Keratinocyte (primary cell): Measurements from ENCODE around the gene KDM1B. TPM values are rescaled to one million over a fixed set of nuclear protein-coding genes. Genes with fewer than 3 reads are reported as not detected.

Experiments used
- DNase-seq: peaks from one replicate; pipeline ENCODE4 v3.0.0-alpha.2; 2011; ENCODE audit warnings: low read depth, missing footprints, low spot score
- FAIRE-seq: peaks from 2 replicates; lab custom pipeline; 2011; peaks lifted over from hg19 to GRCh38; lab: Jason Lieb, UNC
- H2AFZ ChIP-seq: 2 replicates; pipeline ENCODE4 v1.6.0; 2012; ENCODE audit warnings: low read length, control low read depth, inconsistent platforms; ENCODE audit not compliant: control insufficient read depth
- H3K27ac ChIP-seq: 2 replicates; pipeline ENCODE4 v1.5.1; 2011; ENCODE audit warnings: low read length; ENCODE audit not compliant: control insufficient read depth, insufficient read depth
- H3K27me3 ChIP-seq: 3 replicates; pipeline ENCODE4 v1.6.0; 2011; ENCODE audit warnings: low read length; ENCODE audit not compliant: control insufficient read depth, insufficient read depth; ENCODE audit errors: extremely low read depth
- H3K36me3 ChIP-seq, 2 experiments: 2 replicates in 1 of 2; 3 replicates in 1 of 2; pipeline ENCODE4 v1.5.1; 2011; ENCODE audit warnings: low read length in 2 of 2, mild to moderate bottlenecking in 1 of 2; ENCODE audit not compliant: control insufficient read depth in 2 of 2, insufficient read depth in 2 of 2; ENCODE audit errors: extremely low read depth in 1 of 2
- H3K4me1 ChIP-seq: 3 replicates; pipeline ENCODE4 v1.5.1; 2011; ENCODE audit warnings: low read length; ENCODE audit not compliant: control insufficient read depth, insufficient read depth; ENCODE audit errors: extremely low read depth
- H3K4me2 ChIP-seq: 3 replicates; pipeline ENCODE4 v1.6.0; 2011; ENCODE audit warnings: low read depth, low read length; ENCODE audit not compliant: control insufficient read depth, insufficient read depth; ENCODE audit errors: extremely low read depth
- H3K4me3 ChIP-seq, 3 experiments: fragments of 200-600 bp in 1 of 3; sonication (generic) in 1 of 3; 2 replicates in 2 of 3; 3 replicates in 1 of 3; pipeline ENCODE4 v1.5.1; 2011 to 2016; ENCODE audit warnings: low read length in 3 of 3, mild to moderate bottlenecking in 3 of 3, control low read depth in 2 of 3, inconsistent platforms in 1 of 3, low read depth in 1 of 3, mixed read lengths in 1 of 3, mixed run types in 1 of 3, moderate library complexity in 1 of 3; ENCODE audit not compliant: control insufficient read depth in 2 of 3, insufficient read depth in 2 of 3; ENCODE audit errors: extremely low read depth in 1 of 3
- H3K79me2 ChIP-seq: 2 replicates; pipeline ENCODE4 v1.6.0; 2012; ENCODE audit warnings: low read length; ENCODE audit not compliant: control insufficient read depth, insufficient read depth
- H3K9ac ChIP-seq: 3 replicates; pipeline ENCODE4 v1.6.0; 2011; ENCODE audit warnings: low read length; ENCODE audit not compliant: control insufficient read depth, insufficient read depth; ENCODE audit errors: extremely low read depth
- H3K9me1 ChIP-seq: 3 replicates; pipeline ENCODE4 v1.6.0; 2011; ENCODE audit warnings: low read length; ENCODE audit not compliant: control insufficient read depth, insufficient read depth; ENCODE audit errors: extremely low read depth
- H3K9me3 ChIP-seq: 2 replicates; pipeline ENCODE4 v1.5.1; 2012; ENCODE audit warnings: low read depth, low read length; ENCODE audit not compliant: control insufficient read depth
- H4K20me1 ChIP-seq: 3 replicates; pipeline ENCODE4 v1.6.0; 2011; ENCODE audit warnings: low read length; ENCODE audit not compliant: control insufficient read depth, insufficient read depth; ENCODE audit errors: extremely low read depth
- EZH2 ChIP-seq: IDR thresholded peaks from one replicate; pipeline ENCODE4 v1.6.1; 2012; ENCODE audit warnings: inconsistent platforms, mild to moderate bottlenecking, low read length, moderate library complexity
- dilution Hi-C: fragments of 300-500 bp; cut with MboI; formaldehyde crosslinking; loops from one replicate; pipeline ENCODE4 v1.7.0; 2020; ENCODE audit warnings: low sequenced_read_pairs; ENCODE audit not compliant: extremely low pct_ligation_motif_present
- polyA plus RNA-seq, 5 experiments: library from polyadenylated mRNA; depleted of rRNA in 3 of 5; stranded (reverse) in 3 of 5; stranded (forward) in 1 of 5; unstranded in 1 of 5; fragments of >200 nt; gene quantifications; 1 replicate in 1 of 5; 2 replicates in 3 of 5; 3 replicates in 1 of 5; pipeline versions ENCODE4 v1.2.1 to v1.2.3, GENCODE V29; 2011 to 2012; ENCODE audit warnings: missing spikeins in 2 of 5, low read depth in 1 of 5, low replicate concordance in 1 of 5
- TF ChIP-seq, protein P1 (sequence below), 3 experiments: IDR thresholded peaks in 1 of 3; conservative IDR thresholded peaks in 1 of 3; optimal IDR thresholded peaks in 1 of 3; 2 replicates in 2 of 3; 3 replicates in 1 of 3; pipeline versions ENCODE3 to v1.5.1; 2011; ENCODE audit warnings: low read length in 3 of 3, mild to moderate bottlenecking in 3 of 3, moderate library complexity in 2 of 3, control low read depth in 1 of 3, inconsistent platforms in 1 of 3; ENCODE audit not compliant: insufficient read depth in 2 of 3; ENCODE audit errors: extremely low read depth in 1 of 3

KDM1B gene
- polyA plus RNA-seq, 1 donor (not counting 4 experiments of a cell fraction or from before 2014, with no cell fraction given): 32.7 TPM

DNA sequence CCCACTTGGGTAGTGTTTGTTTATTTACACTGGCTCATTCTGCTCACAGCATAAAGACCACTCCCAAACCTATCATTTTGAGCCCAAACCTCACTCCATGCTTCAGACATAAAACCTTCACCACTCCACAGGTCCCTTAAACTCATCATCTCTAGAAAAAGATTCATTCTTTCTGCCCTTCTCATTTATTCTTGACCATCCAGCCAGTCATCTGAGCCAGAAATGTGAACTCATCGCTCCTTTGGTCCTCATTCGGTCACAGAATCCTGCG lies 12.7 kb upstream of the KDM1B start:
- H3K9ac ChIP-seq: no peak overlapping the region
- H3K4me3 ChIP-seq: no peak overlapping the region
- peaks cover 21% of the 10 kb centered on the region in 2 experiments for H3K36me3 ChIP-seq
- H3K9me3 ChIP-seq: no peaks in the 10 kb centered on the region
- dilution Hi-C loops: no loop called here
- no peaks in the 10 kb centered on the region for H4K20me1 ChIP-seq
- TF ChIP-seq, protein P1, sequence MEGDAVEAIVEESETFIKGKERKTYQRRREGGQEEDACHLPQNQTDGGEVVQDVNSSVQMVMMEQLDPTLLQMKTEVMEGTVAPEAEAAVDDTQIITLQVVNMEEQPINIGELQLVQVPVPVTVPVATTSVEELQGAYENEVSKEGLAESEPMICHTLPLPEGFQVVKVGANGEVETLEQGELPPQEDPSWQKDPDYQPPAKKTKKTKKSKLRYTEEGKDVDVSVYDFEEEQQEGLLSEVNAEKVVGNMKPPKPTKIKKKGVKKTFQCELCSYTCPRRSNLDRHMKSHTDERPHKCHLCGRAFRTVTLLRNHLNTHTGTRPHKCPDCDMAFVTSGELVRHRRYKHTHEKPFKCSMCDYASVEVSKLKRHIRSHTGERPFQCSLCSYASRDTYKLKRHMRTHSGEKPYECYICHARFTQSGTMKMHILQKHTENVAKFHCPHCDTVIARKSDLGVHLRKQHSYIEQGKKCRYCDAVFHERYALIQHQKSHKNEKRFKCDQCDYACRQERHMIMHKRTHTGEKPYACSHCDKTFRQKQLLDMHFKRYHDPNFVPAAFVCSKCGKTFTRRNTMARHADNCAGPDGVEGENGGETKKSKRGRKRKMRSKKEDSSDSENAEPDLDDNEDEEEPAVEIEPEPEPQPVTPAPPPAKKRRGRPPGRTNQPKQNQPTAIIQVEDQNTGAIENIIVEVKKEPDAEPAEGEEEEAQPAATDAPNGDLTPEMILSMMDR (optimal IDR thresholded peaks at IDR 0.05 in 1 of 3, IDR thresholded peaks at IDR 0.05 in 1 of 3, conservative IDR thresholded peaks at IDR 0.05 in 1 of 3; ENCODE audit: extremely low read depth in 1 of 3, insufficient read depth in 2 of 3, low read length in 3 of 3): no peak
- no peak for TF ChIP-seq EZH2
- no peak overlapping the region for H2AFZ ChIP-seq
- no peak for FAIRE-seq
- no peak overlapping the region for H3K4me2 ChIP-seq
- H3K27me3 ChIP-seq: no peaks in the 10 kb centered on the region
- no peaks in the 10 kb centered on the region for H3K79me2 ChIP-seq
- no peak for DNase-seq
- H3K27ac ChIP-seq: no peak overlapping the region
- no peaks in the 10 kb centered on the region for H3K9me1 ChIP-seq
- H3K4me1 ChIP-seq: peaks cover 9% of the 10 kb centered on the region

DNA sequence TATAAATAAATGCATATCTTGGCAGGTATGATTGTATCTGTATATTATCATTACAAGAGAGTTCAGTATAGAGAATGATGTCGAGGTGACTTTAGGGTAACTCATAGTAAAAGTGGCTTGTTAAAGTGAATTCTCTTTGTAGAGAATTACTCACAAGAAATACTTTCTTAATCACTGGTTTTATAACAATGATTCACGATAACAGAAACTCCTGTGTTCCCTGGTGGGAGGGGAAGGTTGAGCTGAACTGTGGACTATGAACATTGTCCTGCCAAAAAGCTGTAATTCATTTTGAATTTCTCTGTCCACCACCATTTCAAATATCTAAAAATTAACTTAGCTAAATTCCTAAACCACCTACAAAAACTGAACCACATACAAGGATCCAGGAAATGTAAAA lies 8.1 kb upstream of the KDM1B start:
- dilution Hi-C loops: no loop called here
- TF ChIP-seq, protein P1 (optimal IDR thresholded peaks at IDR 0.05 in 1 of 3, IDR thresholded peaks at IDR 0.05 in 1 of 3, conservative IDR thresholded peaks at IDR 0.05 in 1 of 3; ENCODE audit: extremely low read depth in 1 of 3, insufficient read depth in 2 of 3, low read length in 3 of 3): no peak
- no peak for TF ChIP-seq EZH2
- peak; percentile 20 for FAIRE-seq

More for the DNA sequence above, 8.1 kb upstream of the KDM1B start:
- Histone ChIP-seq H3K9me1 (no peaks in the 10 kb centered on the region), H3K36me3 (peaks cover 6 to 10% of the 10 kb centered on the region in 2 experiments), H3K27me3 (no peaks in the 10 kb centered on the region), H3K27ac (peak overlapping the region; percentile 94), H4K20me1 (no peaks in the 10 kb centered on the region), H3K9ac (peak overlapping the region; percentile 57), H3K9me3 (no peaks in the 10 kb centered on the region), H3K4me1 (peaks cover 20% of the 10 kb centered on the region), H3K4me2 (peak overlapping the region; percentile 8), H3K79me2 (no peaks in the 10 kb centered on the region), H3K4me3 (no peak overlapping the region), H2AFZ (no peak overlapping the region)
- no peak for DNase-seq
